Cortex of kidney (tissue), 1 donor: ENCODE results near the gene SSMEM1.
"Not testable (repeated sequence)": the region's sequence is repeated elsewhere in the genome, so short reads cannot be mapped to it uniquely, and the experiment has no call there.

Source experiments
- DNase-seq: peaks from one replicate; lab custom pipeline; 2025; lab: John Stamatoyannopoulos, UW

The SSMEM1 gene

GRCh38 chr7:130213828-130214227, 6.2 kb downstream of the SSMEM1 start:
- DNase-seq: no peak

GRCh38 chr7:130216025-130216424, 8.4 kb downstream of the SSMEM1 start:
- no peak for DNase-seq

- no peak for DNase-seq
Measured at GRCh38 chr7:130216750-130217149, 9.1 kb downstream of the SSMEM1 start.

- DNase-seq: no peak
Measured at GRCh38 chr7:130218806-130219620, 11.4 kb downstream of the SSMEM1 start.

GRCh38 chr7:130219871-130220270, 12.2 kb downstream of the SSMEM1 start:
- no peak for DNase-seq

GRCh38 chr7:130221746-130222145, 14.1 kb downstream of the SSMEM1 start:
- no peak for DNase-seq

- DNase-seq: no peak
Measured at GRCh38 chr7:130223646-130224045, 16.0 kb downstream of the SSMEM1 start.

GRCh38 chr7:130224210-130224609, 16.6 kb downstream of the SSMEM1 start:
- no peak for DNase-seq

- DNase-seq: not testable (repeated sequence)
Measured at GRCh38 chr7:130224923-130225322, 17.3 kb downstream of the SSMEM1 start.

- DNase-seq: no peak
Measured at GRCh38 chr7:130226333-130226732, 18.7 kb downstream of the SSMEM1 start.

GRCh38 chr7:130227883-130228575, 20.4 kb downstream of the SSMEM1 start:
- DNase-seq: no peak

GRCh38 chr7:130228840-130229502, 21.3 kb downstream of the SSMEM1 start:
- DNase-seq: no peak

- DNase-seq: not testable (repeated sequence)
Measured at GRCh38 chr7:130229981-130230380, 22.3 kb downstream of the SSMEM1 start.

- no peak for DNase-seq
Measured at GRCh38 chr7:130231792-130232191, 24.1 kb downstream of the SSMEM1 start.

- DNase-seq: no peak
Measured at GRCh38 chr7:130232209-130232608, 24.5 kb downstream of the SSMEM1 start.

- no peak for DNase-seq
Measured at GRCh38 chr7:130234078-130234477, 26.4 kb downstream of the SSMEM1 start.

GRCh38 chr7:130236361-130236760, 28.7 kb downstream of the SSMEM1 start:
- DNase-seq: not testable (repeated sequence)

GRCh38 chr7:130240240-130240639, 32.6 kb downstream of the SSMEM1 start:
- DNase-seq: no peak

- no peak for DNase-seq
Measured at GRCh38 chr7:130242198-130243014, 34.7 kb downstream of the SSMEM1 start.

GRCh38 chr7:130243486-130243885, 35.8 kb downstream of the SSMEM1 start:
- DNase-seq: not testable (repeated sequence)

GRCh38 chr7:130246491-130246890, 38.8 kb downstream of the SSMEM1 start:
- not testable (repeated sequence) for DNase-seq

- not testable (repeated sequence) for DNase-seq
Measured at GRCh38 chr7:130248842-130249241, 41.2 kb downstream of the SSMEM1 start.
